Activated gamma-delta T cell treated with Interleukin-2 at 50 U/mL for 16 hours (primary cell): ENCODE measurements around the gene CEBPG.

Source experiments
- DNase-seq: peaks from one replicate; pipeline ENCODE4 v3.0.0-alpha.2; 2020

The CEBPG gene

GRCh38 chr19:33355535-33355934, 18.0 kb upstream of the CEBPG start:
- no peak for DNase-seq

GRCh38 chr19:33357556-33357955, 16.0 kb upstream of the CEBPG start:
- DNase-seq = no peak

- no peak for DNase-seq
These were observed 15.1 kb upstream of the CEBPG start for GRCh38 chr19:33358408-33358807.

- no peak for DNase-seq
These were observed 13.9 kb upstream of the CEBPG start for GRCh38 chr19:33359581-33359980.

GRCh38 chr19:33362508-33363228, 10.8 kb upstream of the CEBPG start:
- DNase-seq = no peak

- DNase-seq = no peak
These were observed 10.0 kb upstream of the CEBPG start for GRCh38 chr19:33363476-33363875.

- no peak for DNase-seq
These were observed 7.8 kb upstream of the CEBPG start for GRCh38 chr19:33365691-33366090.

GRCh38 chr19:33366127-33366526, 7.4 kb upstream of the CEBPG start:
- DNase-seq = no peak

GRCh38 chr19:33366897-33367296, 6.6 kb upstream of the CEBPG start:
- no peak for DNase-seq

- no peak for DNase-seq
These were observed 5.2 kb upstream of the CEBPG start for GRCh38 chr19:33368074-33368864.

- no peak for DNase-seq
These were observed 2.7 kb upstream of the CEBPG start for GRCh38 chr19:33370783-33371182.

- DNase-seq = no peak
These were observed 766 bp downstream of the CEBPG start for GRCh38 chr19:33374236-33374714.

- DNase-seq = no peak
These were observed 1.8 kb downstream of the CEBPG start for GRCh38 chr19:33375156-33375836.

GRCh38 chr19:33375837-33376159, 2.3 kb downstream of the CEBPG start:
- DNase-seq = no peak

- DNase-seq = no peak
These were observed 2.9 kb downstream of the CEBPG start for GRCh38 chr19:33376423-33376822.

GRCh38 chr19:33376941-33377557, 3.5 kb downstream of the CEBPG start:
- DNase-seq = no peak

GRCh38 chr19:33377586-33378475, 4.3 kb downstream of the CEBPG start:
- DNase-seq = no peak

GRCh38 chr19:33379151-33379829, 5.8 kb downstream of the CEBPG start:
- no peak for DNase-seq

GRCh38 chr19:33381101-33381500, 7.6 kb downstream of the CEBPG start:
- DNase-seq = no peak

GRCh38 chr19:33382006-33382405, 8.5 kb downstream of the CEBPG start:
- no peak for DNase-seq

- no peak for DNase-seq
These were observed 9.5 kb downstream of the CEBPG start for GRCh38 chr19:33382982-33383381.
